HEK293 (cell line): ENCODE data around the gene MTG1.
A peak's percentile ranks its signal among the peaks of the same experiment; 100 is the strongest.

Experiments used
- CTCF ChIA-PET: fragments of 350-600 bp; formaldehyde crosslinking; extraction: SDS; loops from one replicate; lab custom pipeline; 2021; ENCODE audit warnings: antibody characterized with exemption; lab: Yijun Ruan, JAX
- POLR2A ChIA-PET: fragments of 300-600 bp; formaldehyde crosslinking; extraction: SDS; loops from one replicate; lab custom pipeline; 2020; ENCODE audit warnings: antibody characterized with exemption, inconsistent platforms; lab: Yijun Ruan, JAX
- H3K27ac ChIP-seq: fragments of 200-500 bp; sonication (Bioruptor generic); 2 replicates; pipeline ENCODE4 v1.5.1; 2014; ENCODE audit warnings: low read depth, low read length, control low read depth, inconsistent platforms; ENCODE audit errors: extremely low read depth
- H3K36me3 ChIP-seq, 2 experiments: fragments of 200-500 bp in 1 of 2; sonication (Bioruptor generic) in 1 of 2; 1 replicate in 1 of 2; 2 replicates in 1 of 2; pipeline ENCODE4 v1.5.1; 2014 to 2017; ENCODE audit warnings: inconsistent platforms in 2 of 2, low read length in 2 of 2; ENCODE audit not compliant: control insufficient read depth in 2 of 2, insufficient read depth in 1 of 2
- H3K4me1 ChIP-seq: fragments of 200-500 bp; sonication (Bioruptor generic); 2 replicates; pipeline ENCODE4 v1.5.1; 2014; ENCODE audit warnings: mild to moderate bottlenecking, low read length, inconsistent platforms; ENCODE audit not compliant: control insufficient read depth, insufficient read depth
- H3K4me3 ChIP-seq: 2 replicates; pipeline ENCODE4 v1.5.1; 2011; ENCODE audit warnings: low read depth, mild to moderate bottlenecking, control low read depth, low read length, moderate library complexity
- H3K9me3 ChIP-seq: fragments of 200-500 bp; sonication (Bioruptor generic); 2 replicates; pipeline ENCODE4 v1.5.1; 2014; ENCODE audit warnings: low read depth, low read length, inconsistent platforms; ENCODE audit not compliant: control insufficient read depth, insufficient read depth
- BCL11A ChIP-seq: fragments of 450-650 bp; formaldehyde crosslinking; IDR thresholded peaks from 2 replicates; pipeline ENCODE4 v1.5.1; 2016; ENCODE audit warnings: low read depth, missing biosample characterization, missing genetic modification characterization
- PRDM10 ChIP-seq: fragments of 450-650 bp; formaldehyde crosslinking; IDR thresholded peaks from 2 replicates; pipeline ENCODE4 v1.5.1; 2016; ENCODE audit warnings: missing biosample characterization, missing genetic modification characterization
- ZBTB17 ChIP-seq: fragments of 450-650 bp; formaldehyde crosslinking; IDR thresholded peaks from 2 replicates; pipeline ENCODE4 v1.5.1; 2016; ENCODE audit warnings: missing biosample characterization, missing genetic modification characterization
- ZBTB20 ChIP-seq: fragments of 450-650 bp; formaldehyde crosslinking; IDR thresholded peaks from 2 replicates; pipeline ENCODE4 v1.5.1; 2016; ENCODE audit warnings: missing biosample characterization, missing genetic modification characterization
- ZBTB8A ChIP-seq: fragments of 450-650 bp; formaldehyde crosslinking; IDR thresholded peaks from 2 replicates; pipeline ENCODE4 v1.5.1; 2016; ENCODE audit warnings: missing biosample characterization, missing genetic modification characterization
- ZIC2 ChIP-seq: fragments of 450-650 bp; formaldehyde crosslinking; IDR thresholded peaks from 2 replicates; pipeline ENCODE4 v1.5.1; 2016; ENCODE audit warnings: missing biosample characterization, missing genetic modification characterization
- ZNF112 ChIP-seq: fragments of 450-650 bp; formaldehyde crosslinking; IDR thresholded peaks from 2 replicates; pipeline ENCODE4 v1.5.0; 2017; ENCODE audit warnings: missing biosample characterization, missing genetic modification characterization
- ZNF174 ChIP-seq: fragments of 450-650 bp; formaldehyde crosslinking; IDR thresholded peaks from 2 replicates; pipeline ENCODE4 v1.5.0; 2017; ENCODE audit warnings: missing biosample characterization, mild to moderate bottlenecking, missing genetic modification characterization
- ZNF184 ChIP-seq: fragments of 450-650 bp; IDR thresholded peaks from 2 replicates; pipeline ENCODE4 v1.5.1; 2018; ENCODE audit warnings: missing biosample characterization, mild to moderate bottlenecking, missing genetic modification characterization
- ZNF202 ChIP-seq: fragments of 450-650 bp; formaldehyde crosslinking; IDR thresholded peaks from 2 replicates; pipeline ENCODE4 v1.5.1; 2016; ENCODE audit warnings: missing biosample characterization, missing genetic modification characterization, borderline replicate concordance
- ZNF223 ChIP-seq: fragments of 450-650 bp; formaldehyde crosslinking; IDR thresholded peaks from 2 replicates; pipeline ENCODE4 v1.5.1; 2016; ENCODE audit warnings: missing biosample characterization, missing genetic modification characterization
- ZNF274 ChIP-seq, 2 experiments: fragments of 200-500 bp in 1 of 2; fragments of 450-650 bp in 1 of 2; sonication (Bioruptor generic) in 1 of 2; formaldehyde crosslinking in 1 of 2; IDR thresholded peaks; 2 replicates each; pipeline versions ENCODE4 v1.5.1 to v1.6.1; 2014 to 2016; ENCODE audit warnings: borderline replicate concordance in 1 of 2, inconsistent platforms in 1 of 2, low read length in 1 of 2, missing biosample characterization in 1 of 2, missing genetic modification characterization in 1 of 2
- ZNF311 ChIP-seq: fragments of 450-650 bp; formaldehyde crosslinking; IDR thresholded peaks from 2 replicates; pipeline ENCODE4 v1.5.1; 2017; ENCODE audit warnings: missing biosample characterization, missing genetic modification characterization, borderline replicate concordance
- ZNF350 ChIP-seq: fragments of 450-650 bp; formaldehyde crosslinking; IDR thresholded peaks from 2 replicates; pipeline ENCODE4 v1.5.0; 2017; ENCODE audit warnings: missing biosample characterization, mild to moderate bottlenecking, missing genetic modification characterization
- ZNF433 ChIP-seq: fragments of 450-650 bp; formaldehyde crosslinking; IDR thresholded peaks from 2 replicates; pipeline ENCODE4 v1.5.1; 2016; ENCODE audit warnings: missing biosample characterization, missing genetic modification characterization, low read depth
- ZNF510 ChIP-seq: fragments of 450-650 bp; formaldehyde crosslinking; IDR thresholded peaks from 2 replicates; pipeline ENCODE4 v1.5.1; 2018; ENCODE audit warnings: mild to moderate bottlenecking, missing genetic modification characterization, missing biosample characterization; ENCODE audit not compliant: insufficient replicate concordance
- ZNF518A ChIP-seq: fragments of 450-650 bp; formaldehyde crosslinking; conservative IDR thresholded peaks from 2 replicates; pipeline ENCODE4 v1.5.1; 2016; ENCODE audit warnings: low read depth, missing biosample characterization, missing genetic modification characterization
- ZNF544 ChIP-seq: fragments of 450-650 bp; formaldehyde crosslinking; IDR thresholded peaks from 2 replicates; pipeline ENCODE4 v1.5.0; 2017; ENCODE audit warnings: missing biosample characterization, missing genetic modification characterization
- ZNF561 ChIP-seq: fragments of 450-650 bp; IDR thresholded peaks from 2 replicates; pipeline ENCODE4 v1.5.1; 2018; ENCODE audit warnings: missing biosample characterization, missing genetic modification characterization, borderline replicate concordance
- ZNF660 ChIP-seq: fragments of 450-650 bp; IDR thresholded peaks from 2 replicates; pipeline ENCODE4 v1.5.1; 2018; ENCODE audit warnings: missing biosample characterization, mild to moderate bottlenecking, missing genetic modification characterization
- ZNF670 ChIP-seq: fragments of 450-650 bp; formaldehyde crosslinking; IDR thresholded peaks from 2 replicates; pipeline ENCODE4 v1.5.1; 2016; ENCODE audit warnings: missing biosample characterization, missing genetic modification characterization, low read depth
- ZNF677 ChIP-seq: fragments of 450-650 bp; IDR thresholded peaks from 2 replicates; pipeline ENCODE4 v1.5.0; 2018; ENCODE audit warnings: missing biosample characterization, mild to moderate bottlenecking, missing genetic modification characterization, moderate library complexity
- ZNF776 ChIP-seq: fragments of 450-650 bp; formaldehyde crosslinking; IDR thresholded peaks from 2 replicates; pipeline ENCODE4 v1.5.0; 2017; ENCODE audit warnings: missing biosample characterization, missing genetic modification characterization, borderline replicate concordance
- ZNF791 ChIP-seq: fragments of 450-650 bp; formaldehyde crosslinking; IDR thresholded peaks from 2 replicates; pipeline ENCODE4 v1.5.1; 2016; ENCODE audit warnings: missing biosample characterization, missing genetic modification characterization
- TF ChIP-seq, protein P1 (sequence below): fragments of 450-650 bp; formaldehyde crosslinking; IDR thresholded peaks from 2 replicates; pipeline ENCODE4 v1.5.1; 2017; ENCODE audit warnings: missing biosample characterization, missing genetic modification characterization
- TF ChIP-seq, protein P2 (sequence below): fragments of 450-650 bp; formaldehyde crosslinking; IDR thresholded peaks from 2 replicates; pipeline ENCODE4 v1.5.1; 2016; ENCODE audit warnings: missing biosample characterization, missing genetic modification characterization

Gene MTG1

DNA sequence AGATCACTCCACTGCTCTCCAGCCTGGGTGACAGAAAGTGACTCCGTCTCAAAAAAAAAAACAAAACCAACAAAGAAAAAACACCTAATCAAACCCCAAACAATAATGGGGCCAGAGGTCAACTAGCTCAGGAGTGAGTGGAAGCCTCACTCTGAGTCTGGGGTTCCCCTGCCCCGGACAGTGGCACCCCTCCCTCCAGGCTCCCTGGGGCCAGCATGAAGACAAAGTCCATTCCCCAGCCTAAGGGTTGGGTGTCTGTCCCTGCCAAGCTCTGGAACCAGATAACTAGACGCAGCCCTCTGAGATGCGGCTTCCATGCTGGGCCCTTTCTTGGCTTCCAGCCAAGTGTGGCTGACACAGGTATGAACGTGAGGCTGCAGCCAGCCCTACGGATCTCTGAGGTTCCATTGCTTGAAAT, 34.4 kb upstream of the MTG1 start:
- CTCF ChIA-PET = interaction anchor here (1.0 to 1.2 kb wide), 2 partner anchors 13 to 30 kb away, joined by 3 to 6 read pairs; no protein-coding TSS in a partner anchor
- Histone ChIP-seq H3K36me3 (peaks cover 0 to 23% of the 10 kb centered on the region in 2 experiments; a peak in 2 of 3 replicates), H3K9me3 (no peaks in the 10 kb centered on the region), H3K4me3 (no peak overlapping the region), H3K4me1 (peaks cover 4% of the 10 kb centered on the region; the same call in 1 of the 2 replicates), H3K27ac (no peak overlapping the region)
- POLR2A ChIA-PET = interaction anchor here (1.4 kb wide), 1 partner anchor 13 kb away, joined by 6 read pairs; the partner anchor contains the start of gene ECHS1
- TF ChIP-seq, protein P1, sequence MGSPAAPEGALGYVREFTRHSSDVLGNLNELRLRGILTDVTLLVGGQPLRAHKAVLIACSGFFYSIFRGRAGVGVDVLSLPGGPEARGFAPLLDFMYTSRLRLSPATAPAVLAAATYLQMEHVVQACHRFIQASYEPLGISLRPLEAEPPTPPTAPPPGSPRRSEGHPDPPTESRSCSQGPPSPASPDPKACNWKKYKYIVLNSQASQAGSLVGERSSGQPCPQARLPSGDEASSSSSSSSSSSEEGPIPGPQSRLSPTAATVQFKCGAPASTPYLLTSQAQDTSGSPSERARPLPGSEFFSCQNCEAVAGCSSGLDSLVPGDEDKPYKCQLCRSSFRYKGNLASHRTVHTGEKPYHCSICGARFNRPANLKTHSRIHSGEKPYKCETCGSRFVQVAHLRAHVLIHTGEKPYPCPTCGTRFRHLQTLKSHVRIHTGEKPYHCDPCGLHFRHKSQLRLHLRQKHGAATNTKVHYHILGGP (tag by site-specific recombination) = peak; percentile 43; the same call in 1 of the 2 replicates
- no peak for TF ChIP-seq ZNF311 (tag by site-specific recombination)
- no peak for TF ChIP-seq ZNF223 (tag by site-specific recombination)
- TF ChIP-seq ZIC2 (tag by site-specific recombination) = peak; percentile 34
- no peak for TF ChIP-seq BCL11A (tag by site-specific recombination)
- TF ChIP-seq, protein P2, sequence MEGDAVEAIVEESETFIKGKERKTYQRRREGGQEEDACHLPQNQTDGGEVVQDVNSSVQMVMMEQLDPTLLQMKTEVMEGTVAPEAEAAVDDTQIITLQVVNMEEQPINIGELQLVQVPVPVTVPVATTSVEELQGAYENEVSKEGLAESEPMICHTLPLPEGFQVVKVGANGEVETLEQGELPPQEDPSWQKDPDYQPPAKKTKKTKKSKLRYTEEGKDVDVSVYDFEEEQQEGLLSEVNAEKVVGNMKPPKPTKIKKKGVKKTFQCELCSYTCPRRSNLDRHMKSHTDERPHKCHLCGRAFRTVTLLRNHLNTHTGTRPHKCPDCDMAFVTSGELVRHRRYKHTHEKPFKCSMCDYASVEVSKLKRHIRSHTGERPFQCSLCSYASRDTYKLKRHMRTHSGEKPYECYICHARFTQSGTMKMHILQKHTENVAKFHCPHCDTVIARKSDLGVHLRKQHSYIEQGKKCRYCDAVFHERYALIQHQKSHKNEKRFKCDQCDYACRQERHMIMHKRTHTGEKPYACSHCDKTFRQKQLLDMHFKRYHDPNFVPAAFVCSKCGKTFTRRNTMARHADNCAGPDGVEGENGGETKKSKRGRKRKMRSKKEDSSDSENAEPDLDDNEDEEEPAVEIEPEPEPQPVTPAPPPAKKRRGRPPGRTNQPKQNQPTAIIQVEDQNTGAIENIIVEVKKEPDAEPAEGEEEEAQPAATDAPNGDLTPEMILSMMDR (tag by site-specific recombination) = no peak
- TF ChIP-seq ZNF776 (tag by site-specific recombination) = 0 out of 2 replicates have a peak, but pooled peaks have one; percentile 66
- TF ChIP-seq PRDM10 (tag by site-specific recombination) = no peak
- TF ChIP-seq ZNF561 (tag by site-specific recombination) = peak; percentile 27; the same call in 1 of the 2 replicates
- TF ChIP-seq ZNF350 (tag by site-specific recombination) = 0 out of 2 replicates have a peak, but pooled peaks have one; percentile 51
- TF ChIP-seq ZNF202 (tag by site-specific recombination) = no peak
- TF ChIP-seq ZBTB17 (tag by site-specific recombination) = peak; percentile 57; the same call in 1 of the 2 replicates
- TF ChIP-seq ZNF433 (tag by site-specific recombination) = no peak
- TF ChIP-seq ZBTB20 (tag by site-specific recombination) = peak; percentile 67
- TF ChIP-seq ZNF544 = peak; percentile 73; the same call in 1 of the 2 replicates
- TF ChIP-seq ZNF791 (tag by site-specific recombination) = no peak
- no peak for TF ChIP-seq ZNF274 (IDR thresholded peaks at IDR 0.05; ENCODE audit: low read length)
- no peak for TF ChIP-seq ZNF274 (tag by site-specific recombination; IDR thresholded peaks at IDR 0.05; ENCODE audit: borderline replicate concordance)
- peak; percentile 71; the same call in 1 of the 2 replicates for TF ChIP-seq ZNF660
- TF ChIP-seq ZBTB8A (tag by site-specific recombination) = peak; percentile 18; the same call in 1 of the 2 replicates
- 0 out of 2 replicates have a peak, but pooled peaks have one; percentile 54 for TF ChIP-seq ZNF677 (tag by site-specific recombination)
- no peak for TF ChIP-seq ZNF510 (tag by site-specific recombination)
- TF ChIP-seq ZNF184 (tag by site-specific recombination) = peak; percentile 68; the same call in 1 of the 2 replicates
- 0 out of 2 replicates have a peak, but pooled peaks have one; percentile 12 for TF ChIP-seq ZNF174 (tag by site-specific recombination)
- TF ChIP-seq ZNF670 = no peak
- TF ChIP-seq ZNF112 (tag by site-specific recombination) = 0 out of 2 replicates have a peak, but pooled peaks have one; percentile 58
- TF ChIP-seq ZNF518A (tag by site-specific recombination) = no peak
